ENCODE measurements around the gene ADCY4. TPM values are rescaled to one million over a fixed set of nuclear protein-coding genes. Genes with fewer than 3 reads are reported as not detected.

The ADCY4 gene
- total and polyA plus RNA-seq, 2 of the 8 experiments (the other 6 are each of a cell fraction or from before 2014, with no cell fraction given), result 0.27 to 0.35 TPM

- no peak for TF ChIP-seq RBBP5 (IDR thresholded peaks at IDR 0.05; ENCODE audit: borderline replicate concordance, low read depth, low read length)
- no peak for TF ChIP-seq POU5F1 (IDR thresholded peaks at IDR 0.05; ENCODE audit: low read depth, low read length)
- TF ChIP-seq HDAC6 (IDR thresholded peaks at IDR 0.05; ENCODE audit: low read depth, low read length), result no peak
- no peak for TF ChIP-seq MAFK (IDR thresholded peaks at IDR 0.05; ENCODE audit: low read depth, low read length)
- TF ChIP-seq CHD2 (IDR thresholded peaks at IDR 0.05; ENCODE audit: low read length), result no peak
- no peak for TF ChIP-seq BCL11A (IDR thresholded peaks at IDR 0.05; ENCODE audit: low read depth in 2 of 2, low read length in 2 of 2)
- TF ChIP-seq SIX5 (IDR thresholded peaks at IDR 0.05; ENCODE audit: low read depth, low read length), result no peak
- no peak for TF ChIP-seq RAD21 (IDR thresholded peaks at IDR 0.05 in 1 of 2, conservative IDR thresholded peaks at IDR 0.05 in 1 of 2; ENCODE audit: low read depth in 2 of 2, low read length in 2 of 2)
These were observed 47.9 kb downstream of the ADCY4 start (continued) for GRCh38 chr14:24286996-24287395.
